DMS 273 treated with DMSO at 0.1 percent for 48 hours (cell line): ENCODE measurements around the gene LCN2.
"Not testable (repeated sequence)": the region's sequence is repeated elsewhere in the genome, so short reads cannot be mapped to it uniquely, and the experiment has no call there.

ENCODE experiments used
- DNase-seq: peaks from one replicate; lab custom pipeline; 2025; lab: John Stamatoyannopoulos, UW

Gene LCN2

GRCh38 chr9:128168731-128169308 lies 19.6 kb downstream of the LCN2 start:
- DNase-seq: no peak

GRCh38 chr9:128169492-128169891 lies 20.2 kb downstream of the LCN2 start:
- DNase-seq: no peak

GRCh38 chr9:128169925-128170324 lies 20.7 kb downstream of the LCN2 start:
- peak; percentile 70 for DNase-seq

- no peak for DNase-seq
These were observed 24.8 kb downstream of the LCN2 start for GRCh38 chr9:128174062-128174461.

GRCh38 chr9:128175102-128175563 lies 25.9 kb downstream of the LCN2 start:
- DNase-seq: no peak

DNA sequence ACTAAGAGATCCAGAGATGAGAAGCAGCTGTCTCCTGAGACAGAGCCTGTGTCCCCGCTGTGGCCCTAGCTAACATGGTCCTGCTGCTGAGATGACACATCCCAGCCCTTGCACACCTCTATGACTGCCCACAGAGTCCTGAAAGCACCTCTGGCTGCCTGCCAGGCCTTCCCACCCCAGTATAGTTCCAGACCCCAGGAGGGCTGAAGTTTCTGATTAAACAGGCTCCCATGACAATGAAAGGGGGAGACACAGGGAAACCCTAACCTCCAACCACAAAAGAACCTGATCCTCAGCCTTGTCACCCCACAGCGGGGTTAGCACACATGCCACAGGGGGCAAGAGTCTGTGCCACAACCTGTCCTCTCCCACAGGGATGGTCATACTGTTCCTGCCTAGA lies 26.5 kb downstream of the LCN2 start:
- DNase-seq: no peak

- DNase-seq: no peak
These were observed 29.7 kb downstream of the LCN2 start for GRCh38 chr9:128178806-128179431.

DNA sequence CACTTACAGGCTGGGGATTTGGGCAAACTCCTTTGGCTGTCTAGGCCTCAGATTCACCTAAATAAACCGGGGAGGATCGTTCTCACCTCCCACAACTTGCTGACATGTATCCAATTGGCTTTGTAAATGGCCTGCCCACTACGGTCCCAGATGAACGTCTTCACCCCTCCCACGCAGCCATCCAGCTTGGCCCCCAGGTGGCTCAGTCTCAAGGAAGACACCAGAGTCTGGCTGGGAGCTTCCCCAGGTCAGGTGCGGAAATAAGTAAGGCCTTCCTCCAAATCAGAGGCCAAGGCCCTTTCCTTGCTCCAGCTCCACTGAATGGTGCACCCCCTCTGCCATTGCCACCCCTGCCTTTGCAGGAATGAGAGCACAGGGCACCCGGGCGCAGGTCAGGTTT lies 30.7 kb downstream of the LCN2 start:
- DNase-seq: no peak

DNA sequence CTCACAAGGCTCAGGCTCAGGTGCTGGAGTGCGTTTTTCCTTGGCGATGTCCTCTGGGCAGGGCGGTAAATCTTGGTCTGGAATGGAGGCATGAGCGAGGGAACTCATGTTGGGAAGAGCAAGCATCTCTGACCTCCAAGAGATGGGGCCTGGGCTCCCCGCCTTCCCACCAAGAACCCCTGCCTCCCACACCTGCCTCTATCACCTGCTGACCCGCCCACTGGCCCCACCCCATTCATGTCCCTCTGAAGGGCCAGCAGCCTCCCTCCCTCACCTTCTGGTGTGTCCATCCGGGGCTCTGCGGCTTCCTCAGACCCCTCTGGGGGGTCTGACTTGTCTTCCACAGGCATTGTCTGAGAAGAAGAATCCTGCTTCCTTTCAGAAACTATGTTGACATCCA lies 31.2 kb downstream of the LCN2 start:
- DNase-seq: no peak

- DNase-seq: not testable (repeated sequence)
These were observed 32.2 kb downstream of the LCN2 start for GRCh38 chr9:128181480-128181879.

- DNase-seq: no peak
These were observed 33.8 kb downstream of the LCN2 start for GRCh38 chr9:128182893-128183588.

DNA sequence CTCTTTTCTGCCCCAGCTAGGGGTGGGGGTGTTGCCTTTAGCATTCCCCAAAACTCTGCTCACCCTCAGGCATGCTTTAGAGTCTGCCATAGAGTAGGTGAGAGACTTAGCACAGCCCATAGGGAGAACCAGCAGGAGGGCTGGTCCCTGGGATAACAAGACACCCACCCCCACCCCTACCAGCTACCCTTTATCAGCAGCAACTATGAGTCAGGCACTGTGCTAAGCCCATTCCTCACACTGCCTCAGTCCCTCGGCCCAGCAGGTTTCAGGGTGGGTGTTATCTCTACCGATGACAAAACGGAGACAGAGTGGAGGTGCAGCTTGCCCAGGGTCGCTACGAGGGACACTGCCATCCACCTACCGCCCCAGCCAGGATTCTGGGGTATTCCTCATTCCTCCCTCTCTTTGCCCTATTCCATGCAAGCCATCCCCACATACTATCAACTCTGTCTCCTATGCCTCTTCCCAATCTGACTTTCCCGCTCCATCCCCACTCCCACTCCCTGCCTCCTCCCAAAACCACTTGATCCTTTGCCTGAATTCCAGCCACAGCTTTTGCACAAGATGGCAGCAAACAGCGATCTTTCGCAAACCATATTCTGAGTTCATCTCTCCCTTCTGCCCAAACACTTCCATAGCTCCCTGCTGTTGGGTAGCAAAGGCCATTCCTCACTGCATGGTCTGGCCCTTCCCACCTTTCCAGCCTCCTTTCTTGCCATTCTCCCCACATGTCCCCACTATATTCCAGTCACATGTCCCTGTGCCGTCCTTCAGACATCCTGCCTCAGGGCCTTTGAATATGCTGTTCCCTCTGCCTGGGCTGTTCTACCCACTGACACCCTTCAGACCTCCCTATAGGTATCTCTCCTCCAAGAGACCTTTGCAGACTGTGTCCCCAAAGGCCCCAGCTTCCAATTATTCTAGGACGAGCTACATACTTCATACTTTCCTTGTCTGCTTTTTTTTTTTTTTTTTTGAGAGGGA lies 37.0 kb downstream of the LCN2 start:
- no peak for DNase-seq

GRCh38 chr9:128187361-128187760 lies 38.1 kb downstream of the LCN2 start:
- no peak for DNase-seq

- no peak for DNase-seq
These were observed 39.0 kb downstream of the LCN2 start for GRCh38 chr9:128188209-128188608.

- DNase-seq: no peak
These were observed 40.8 kb downstream of the LCN2 start for GRCh38 chr9:128190013-128190412.

DNA sequence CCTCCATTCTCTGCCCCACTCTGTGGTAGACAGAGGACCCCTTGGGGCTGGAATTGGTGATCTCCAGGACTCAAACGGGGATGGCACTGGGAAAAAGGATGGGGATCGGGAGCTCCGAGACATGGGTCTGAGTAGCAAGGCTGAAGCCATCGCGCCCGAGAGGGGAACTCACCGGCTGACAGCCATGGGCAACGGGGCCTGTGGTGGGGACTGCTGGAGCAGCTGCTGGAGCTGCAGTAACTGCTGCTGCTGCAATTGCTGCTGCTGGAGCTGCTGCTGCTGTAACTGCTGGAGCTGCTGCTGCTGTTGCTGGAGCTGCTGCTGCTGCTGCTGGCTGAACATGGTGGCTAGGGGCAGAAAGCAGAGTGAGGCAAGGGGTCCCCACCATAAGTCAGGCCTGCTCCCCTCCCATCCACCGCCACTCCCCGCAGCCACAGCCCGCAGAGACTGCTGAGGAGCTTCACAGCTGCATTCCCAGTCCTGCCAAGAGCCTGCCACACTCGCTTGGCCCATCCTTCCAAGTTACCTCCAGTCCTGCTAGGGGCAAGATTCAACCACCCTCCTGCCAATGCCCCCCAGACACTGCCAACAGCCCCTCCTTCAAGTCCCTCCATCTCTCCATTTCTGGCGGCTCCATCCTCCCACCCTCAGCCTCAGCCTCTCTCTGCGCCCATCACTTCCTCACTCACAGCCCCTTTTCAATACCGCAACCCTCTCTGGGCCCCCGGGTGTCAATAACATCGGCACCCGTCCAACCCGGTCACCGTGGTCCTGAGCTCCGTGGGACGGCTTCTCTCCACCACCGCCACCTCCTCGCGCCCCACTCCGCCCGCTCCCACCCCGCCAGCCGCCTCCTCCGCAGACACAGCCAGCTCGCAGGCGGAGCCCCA lies 41.5 kb downstream of the LCN2 start:
- DNase-seq: no peak

- peak; percentile 20 for DNase-seq
These were observed 42.3 kb downstream of the LCN2 start, which contains the start of gene CIZ1 for GRCh38 chr9:128191406-128192046. Gene CIZ1, minus strand, starts transcription at chr9:128191572. Its CDS starts 715 bp downstream, at chr9:128190857.

DNA sequence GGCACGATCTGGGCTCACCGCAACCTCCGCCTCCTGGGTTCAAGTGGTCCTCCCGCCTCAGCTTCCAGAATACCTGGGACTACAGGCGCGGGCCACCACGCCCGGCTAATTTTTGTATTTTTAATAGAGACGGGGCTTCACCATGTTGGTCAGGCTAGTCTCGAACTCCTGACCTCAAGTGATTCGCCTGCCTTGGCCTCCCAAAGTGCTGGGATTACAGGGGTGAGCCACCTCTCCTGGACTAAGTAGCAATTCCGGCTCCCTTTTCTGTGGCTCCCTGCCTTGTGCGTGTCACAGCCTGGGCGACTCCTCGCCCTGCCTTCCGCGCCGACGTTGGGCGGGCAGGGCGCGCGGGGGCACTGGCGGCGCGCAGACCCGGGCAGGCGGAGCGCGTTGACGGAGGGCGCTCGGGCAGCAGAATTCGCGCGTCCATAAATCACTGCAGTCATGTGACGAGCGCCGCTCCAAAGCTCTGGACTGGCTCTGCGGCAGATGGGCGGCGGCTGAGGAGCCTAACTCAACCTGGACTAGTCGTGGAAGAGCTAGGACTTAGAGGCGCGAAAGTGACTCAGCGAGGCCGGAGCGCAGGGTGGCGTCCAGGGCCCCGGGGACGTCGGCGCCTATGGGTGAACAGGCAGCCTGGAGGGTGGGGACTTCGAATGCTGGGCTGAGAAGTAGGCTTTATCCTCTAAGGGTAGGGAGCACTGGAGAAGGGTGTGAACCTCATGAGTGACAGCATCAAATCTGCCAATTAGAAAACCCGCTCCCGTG lies 43.5 kb downstream of the LCN2 start:
- DNase-seq: peak; percentile 80

DNA sequence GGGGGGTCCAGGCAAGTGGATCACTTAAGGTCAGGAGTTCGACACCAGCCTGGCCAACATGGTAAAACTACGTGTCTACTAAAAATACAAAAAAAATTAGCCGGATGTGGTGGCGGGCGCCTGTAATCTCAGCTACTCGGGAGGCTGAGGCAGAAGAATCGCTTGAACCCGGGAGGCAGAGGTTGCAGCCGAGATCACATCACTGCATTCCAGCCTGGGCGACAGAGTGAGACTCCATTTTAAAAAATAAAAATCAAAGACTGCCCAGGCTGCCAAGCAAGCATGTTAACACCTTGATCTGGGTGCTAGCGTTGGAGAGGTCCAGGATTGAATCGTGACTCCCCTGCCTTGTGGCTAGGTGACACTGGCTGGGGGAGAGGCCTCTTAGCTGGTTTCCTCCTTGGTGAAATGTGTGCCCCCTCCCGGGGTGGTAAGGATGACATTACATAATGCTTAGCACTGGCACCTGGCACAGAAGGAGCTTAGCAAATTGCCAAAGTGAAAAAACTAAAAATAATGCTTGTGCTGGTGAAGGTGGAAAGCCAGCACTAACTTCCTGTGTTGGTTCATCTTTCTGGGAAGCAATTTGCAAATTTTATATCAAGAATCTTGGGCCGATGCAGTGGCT lies 44.3 kb downstream of the LCN2 start:
- DNase-seq: no peak
